GM23338 (cell line): ENCODE data around the gene CEBPG. TPM values are rescaled to one million over a fixed set of nuclear protein-coding genes. Genes with fewer than 3 reads are reported as not detected.
A peak's percentile ranks its signal among the peaks of the same experiment; 100 is the strongest.

Source experiments
- ATAC-seq: fragments of 200-7000 bp; cut with Tn5 transposase; 3 replicates; pipeline ENCODE4 v1.9.1; 2020
- DNase-seq: peaks from one replicate; pipeline ENCODE4 v3.0.0-alpha.2; 2015; ENCODE audit warnings: low spot score
- H2AFZ ChIP-seq: fragments of 200-600 bp; sonication (generic); 2 replicates; pipeline ENCODE4 v1.8.0; 2016; ENCODE audit warnings: antibody characterized with exemption, mild to moderate bottlenecking, moderate library complexity
- H3F3A ChIP-seq: fragments of 200-600 bp; sonication (generic); replicated peaks from 2 replicates; pipeline ENCODE4 v1.8.0; 2017; ENCODE audit warnings: antibody characterized with exemption, mixed run types, low read depth
- H3K27ac ChIP-seq: fragments of 200-600 bp; sonication (generic); 2 replicates; pipeline ENCODE4 v1.6.1; 2016; ENCODE audit warnings: low read depth
- H3K27me3 ChIP-seq: fragments of 200-600 bp; sonication (generic); 2 replicates; pipeline ENCODE4 v1.8.0; 2016; ENCODE audit warnings: mild to moderate bottlenecking, mixed run types, moderate library complexity; ENCODE audit not compliant: insufficient read depth
- H3K36me3 ChIP-seq: fragments of 200-600 bp; sonication (generic); 2 replicates; pipeline ENCODE4 v1.8.0; 2016; ENCODE audit warnings: mild to moderate bottlenecking; ENCODE audit not compliant: insufficient read depth
- H3K4me1 ChIP-seq: fragments of 200-600 bp; sonication (generic); 2 replicates; pipeline ENCODE4 v1.8.0; 2016; ENCODE audit warnings: mild to moderate bottlenecking, moderate library complexity; ENCODE audit not compliant: insufficient read depth
- H3K4me2 ChIP-seq: fragments of 200-600 bp; sonication (generic); 2 replicates; pipeline ENCODE4 v1.7.1; 2017; ENCODE audit warnings: mixed run types
- H3K4me3 ChIP-seq: fragments of 200-600 bp; sonication (generic); 2 replicates; pipeline ENCODE4 v1.6.1; 2016; ENCODE audit warnings: mixed run types
- H3K79me2 ChIP-seq: fragments of 200-600 bp; sonication (generic); replicated peaks from 2 replicates; pipeline ENCODE4 v1.8.0; 2017; ENCODE audit warnings: mild to moderate bottlenecking; ENCODE audit not compliant: insufficient read depth
- H3K9me2 ChIP-seq: fragments of 200-600 bp; sonication (generic); 2 replicates; pipeline ENCODE4 v1.8.0; 2017; ENCODE audit not compliant: insufficient read depth
- H4K20me1 ChIP-seq: fragments of 200-600 bp; sonication (generic); replicated peaks from 2 replicates; pipeline ENCODE4 v1.8.0; 2017; ENCODE audit warnings: mild to moderate bottlenecking; ENCODE audit not compliant: insufficient read depth
- H3K27ac Mint-ChIP-seq: 2 replicates; pipeline ENCODE4 v1.8.0; 2020; ENCODE audit warnings: inconsistent platforms, mild to moderate bottlenecking, moderate library complexity, mixed read lengths
- H3K27me3 Mint-ChIP-seq: 3 replicates; pipeline ENCODE4 v1.8.0; 2022; ENCODE audit warnings: low read depth, mild to moderate bottlenecking, moderate library complexity, mixed read lengths, inconsistent platforms; ENCODE audit not compliant: insufficient read depth, poor library complexity
- H3K36me3 Mint-ChIP-seq: 3 replicates; pipeline ENCODE4 v1.8.0; 2021; ENCODE audit warnings: low read depth, mild to moderate bottlenecking, inconsistent platforms, moderate library complexity, mixed read lengths
- H3K4me1 Mint-ChIP-seq: 3 replicates; pipeline ENCODE4 v1.8.0; 2020; ENCODE audit warnings: mild to moderate bottlenecking, inconsistent platforms, mixed read lengths
- H3K4me3 Mint-ChIP-seq: 3 replicates; pipeline ENCODE4 v1.8.0; 2021; ENCODE audit warnings: moderate library complexity, mild to moderate bottlenecking, inconsistent platforms, mixed read lengths
- H3K9me3 Mint-ChIP-seq: 3 replicates; pipeline ENCODE4 v1.8.0; 2020; ENCODE audit warnings: moderate library complexity, mild to moderate bottlenecking, inconsistent platforms, mixed read lengths
- CREB1 ChIP-seq: fragments of 250-450 bp; sonication (Bioruptor Pico); IDR thresholded peaks from 2 replicates; pipeline ENCODE4 v1.5.0; 2020; ENCODE audit warnings: low read depth, mild to moderate bottlenecking, moderate library complexity
- EZH2 ChIP-seq: fragments of 200-600 bp; sonication (generic); IDR thresholded peaks from one replicate; pipeline ENCODE4 v1.8.0; 2017; ENCODE audit warnings: antibody characterized with exemption, mild to moderate bottlenecking, low read depth; ENCODE audit not compliant: unreplicated experiment
- EZH2phosphoT487 ChIP-seq: fragments of 200-600 bp; sonication (generic); IDR thresholded peaks from one replicate; pipeline ENCODE4 v1.8.1; 2018; ENCODE audit warnings: antibody characterized with exemption; ENCODE audit not compliant: unreplicated experiment
- NANOG ChIP-seq: IDR thresholded peaks from 2 replicates; pipeline ENCODE4 v1.6.1; 2016; ENCODE audit warnings: antibody characterized with exemption, borderline replicate concordance
- POLR2AphosphoS5 ChIP-seq: IDR thresholded peaks from 2 replicates; pipeline ENCODE4 v1.6.1; 2016; ENCODE audit warnings: antibody characterized with exemption, low read depth
- ZNF331 ChIP-seq: fragments of 250-450 bp; sonication (Bioruptor Pico); IDR thresholded peaks from 2 replicates; pipeline ENCODE4 v1.5.0; 2020; ENCODE audit warnings: low read depth, mild to moderate bottlenecking, moderate library complexity
- polyA plus RNA-seq: library from polyadenylated mRNA; unstranded; fragments of >200 nt; fragmentation: Nextera tagmentation; extraction: Ambion mirVana; gene quantifications from 2 replicates; pipeline ENCODE4 v1.2.1, GENCODE V29; 2016
- total RNA-seq: library from RNA; depleted of rRNA; stranded (reverse); fragments of >200 nt; shearing (Covaris generic); gene quantifications from 2 replicates; pipeline ENCODE4 v1.2.3, GENCODE V29; 2014
- TF ChIP-seq, protein P1 (sequence below), 2 experiments: fragments of 200-600 bp in 1 of 2; sonication (generic) in 1 of 2; conservative IDR thresholded peaks; 2 replicates each; pipeline versions ENCODE4 v1.5.1 to v1.6.1; 2016 to 2017; ENCODE audit warnings: antibody characterized with exemption in 2 of 2, low read depth in 2 of 2, mild to moderate bottlenecking in 2 of 2, moderate library complexity in 1 of 2
- TF ChIP-seq, protein P2 (sequence below): IDR thresholded peaks from 2 replicates; pipeline ENCODE4 v1.6.1; 2016; ENCODE audit warnings: antibody characterized with exemption
- TF ChIP-seq, protein P3 (sequence below): IDR thresholded peaks from one replicate; pipeline ENCODE4 v1.6.1; 2018; ENCODE audit warnings: antibody characterized with exemption; ENCODE audit not compliant: unreplicated experiment

The CEBPG gene
- total and polyA plus RNA-seq, 2 experiments from 2014 or later = 25.9 to 50.2 TPM

DNA sequence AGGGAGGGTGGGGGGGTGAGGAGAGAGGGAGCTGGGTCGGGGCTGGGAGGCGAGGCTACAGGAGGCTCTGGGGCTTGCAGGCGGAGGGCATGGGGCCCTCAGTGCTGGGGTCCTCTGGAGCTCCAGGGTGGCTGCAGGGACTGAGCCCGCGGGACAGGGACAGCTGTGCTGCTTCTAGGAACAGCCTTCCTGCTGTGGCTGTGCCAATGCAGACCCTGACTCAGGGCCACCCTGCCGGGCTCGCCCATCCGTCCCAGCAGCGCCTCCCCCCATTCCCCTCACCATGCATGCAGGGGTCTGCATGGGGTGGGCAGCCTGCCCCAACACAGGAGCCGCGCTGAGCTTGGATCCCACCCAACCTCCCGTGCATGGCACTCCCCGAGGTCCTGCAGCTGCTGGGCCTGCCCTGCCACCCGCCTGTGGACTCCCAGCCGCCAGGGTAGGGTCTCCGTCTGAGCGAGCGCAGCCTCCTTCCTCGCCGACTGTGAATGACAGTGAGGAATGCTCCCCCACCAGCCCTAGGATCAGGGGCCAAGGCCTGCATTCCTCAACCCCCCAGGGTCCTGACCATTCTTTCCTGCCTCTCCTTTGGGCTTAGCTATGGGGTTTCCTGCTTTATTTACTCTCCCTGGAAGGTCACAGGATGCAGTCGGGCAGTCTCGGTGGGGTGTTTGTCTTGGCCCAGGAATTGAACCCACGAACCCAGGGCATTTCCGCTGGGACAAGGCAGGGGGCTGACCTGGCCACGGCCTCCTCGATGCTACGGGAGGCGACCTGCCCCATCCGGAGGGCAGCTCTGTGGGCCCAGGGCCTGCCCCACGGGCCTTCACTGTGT, 23.4 kb downstream of the CEBPG start:
- no peak overlapping the region for H2AFZ ChIP-seq
- H3K4me2 ChIP-seq = no peak overlapping the region
- TF ChIP-seq, protein P1, sequence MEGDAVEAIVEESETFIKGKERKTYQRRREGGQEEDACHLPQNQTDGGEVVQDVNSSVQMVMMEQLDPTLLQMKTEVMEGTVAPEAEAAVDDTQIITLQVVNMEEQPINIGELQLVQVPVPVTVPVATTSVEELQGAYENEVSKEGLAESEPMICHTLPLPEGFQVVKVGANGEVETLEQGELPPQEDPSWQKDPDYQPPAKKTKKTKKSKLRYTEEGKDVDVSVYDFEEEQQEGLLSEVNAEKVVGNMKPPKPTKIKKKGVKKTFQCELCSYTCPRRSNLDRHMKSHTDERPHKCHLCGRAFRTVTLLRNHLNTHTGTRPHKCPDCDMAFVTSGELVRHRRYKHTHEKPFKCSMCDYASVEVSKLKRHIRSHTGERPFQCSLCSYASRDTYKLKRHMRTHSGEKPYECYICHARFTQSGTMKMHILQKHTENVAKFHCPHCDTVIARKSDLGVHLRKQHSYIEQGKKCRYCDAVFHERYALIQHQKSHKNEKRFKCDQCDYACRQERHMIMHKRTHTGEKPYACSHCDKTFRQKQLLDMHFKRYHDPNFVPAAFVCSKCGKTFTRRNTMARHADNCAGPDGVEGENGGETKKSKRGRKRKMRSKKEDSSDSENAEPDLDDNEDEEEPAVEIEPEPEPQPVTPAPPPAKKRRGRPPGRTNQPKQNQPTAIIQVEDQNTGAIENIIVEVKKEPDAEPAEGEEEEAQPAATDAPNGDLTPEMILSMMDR (conservative IDR thresholded peaks at IDR 0.05; ENCODE audit: low read depth in 2 of 2) = no peak
- no peak for TF ChIP-seq CREB1
- no peak for TF ChIP-seq POLR2AphosphoS5
- no peak for TF ChIP-seq ZNF331 (CRISPR knock-in tag)
- no peak for TF ChIP-seq EZH2phosphoT487
- no peak for TF ChIP-seq EZH2
- no peak for TF ChIP-seq NANOG
- TF ChIP-seq, protein P2, sequence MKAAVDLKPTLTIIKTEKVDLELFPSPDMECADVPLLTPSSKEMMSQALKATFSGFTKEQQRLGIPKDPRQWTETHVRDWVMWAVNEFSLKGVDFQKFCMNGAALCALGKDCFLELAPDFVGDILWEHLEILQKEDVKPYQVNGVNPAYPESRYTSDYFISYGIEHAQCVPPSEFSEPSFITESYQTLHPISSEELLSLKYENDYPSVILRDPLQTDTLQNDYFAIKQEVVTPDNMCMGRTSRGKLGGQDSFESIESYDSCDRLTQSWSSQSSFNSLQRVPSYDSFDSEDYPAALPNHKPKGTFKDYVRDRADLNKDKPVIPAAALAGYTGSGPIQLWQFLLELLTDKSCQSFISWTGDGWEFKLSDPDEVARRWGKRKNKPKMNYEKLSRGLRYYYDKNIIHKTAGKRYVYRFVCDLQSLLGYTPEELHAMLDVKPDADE = no peak
- TF ChIP-seq, protein P3, sequence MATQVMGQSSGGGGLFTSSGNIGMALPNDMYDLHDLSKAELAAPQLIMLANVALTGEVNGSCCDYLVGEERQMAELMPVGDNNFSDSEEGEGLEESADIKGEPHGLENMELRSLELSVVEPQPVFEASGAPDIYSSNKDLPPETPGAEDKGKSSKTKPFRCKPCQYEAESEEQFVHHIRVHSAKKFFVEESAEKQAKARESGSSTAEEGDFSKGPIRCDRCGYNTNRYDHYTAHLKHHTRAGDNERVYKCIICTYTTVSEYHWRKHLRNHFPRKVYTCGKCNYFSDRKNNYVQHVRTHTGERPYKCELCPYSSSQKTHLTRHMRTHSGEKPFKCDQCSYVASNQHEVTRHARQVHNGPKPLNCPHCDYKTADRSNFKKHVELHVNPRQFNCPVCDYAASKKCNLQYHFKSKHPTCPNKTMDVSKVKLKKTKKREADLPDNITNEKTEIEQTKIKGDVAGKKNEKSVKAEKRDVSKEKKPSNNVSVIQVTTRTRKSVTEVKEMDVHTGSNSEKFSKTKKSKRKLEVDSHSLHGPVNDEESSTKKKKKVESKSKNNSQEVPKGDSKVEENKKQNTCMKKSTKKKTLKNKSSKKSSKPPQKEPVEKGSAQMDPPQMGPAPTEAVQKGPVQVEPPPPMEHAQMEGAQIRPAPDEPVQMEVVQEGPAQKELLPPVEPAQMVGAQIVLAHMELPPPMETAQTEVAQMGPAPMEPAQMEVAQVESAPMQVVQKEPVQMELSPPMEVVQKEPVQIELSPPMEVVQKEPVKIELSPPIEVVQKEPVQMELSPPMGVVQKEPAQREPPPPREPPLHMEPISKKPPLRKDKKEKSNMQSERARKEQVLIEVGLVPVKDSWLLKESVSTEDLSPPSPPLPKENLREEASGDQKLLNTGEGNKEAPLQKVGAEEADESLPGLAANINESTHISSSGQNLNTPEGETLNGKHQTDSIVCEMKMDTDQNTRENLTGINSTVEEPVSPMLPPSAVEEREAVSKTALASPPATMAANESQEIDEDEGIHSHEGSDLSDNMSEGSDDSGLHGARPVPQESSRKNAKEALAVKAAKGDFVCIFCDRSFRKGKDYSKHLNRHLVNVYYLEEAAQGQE = no peak
- ATAC-seq (peak; percentile 59), DNase-seq (peak; percentile 60)
- Mint-ChIP-seq H3K36me3 (no peaks in the 10 kb centered on the region), H3K9me3 (no peaks in the 10 kb centered on the region; the same call in 2 of the 3 replicates), H3K27ac (no peak overlapping the region), H3K4me1 (peaks cover 19% of the 10 kb centered on the region), H3K27me3 (peaks cover 6% of the 10 kb centered on the region), H3K4me3 (no peak overlapping the region)
- no peaks in the 10 kb centered on the region for H4K20me1 ChIP-seq
- no peaks in the 10 kb centered on the region for H3K9me2 ChIP-seq
- H3K27me3 ChIP-seq = no peaks in the 10 kb centered on the region
- H3F3A ChIP-seq = no peaks in the 10 kb centered on the region
- no peak overlapping the region for H3K4me3 ChIP-seq
- H3K79me2 ChIP-seq = no peaks in the 10 kb centered on the region
- no peak overlapping the region for H3K27ac ChIP-seq
- H3K4me1 ChIP-seq = no peaks in the 10 kb centered on the region
- no peaks in the 10 kb centered on the region for H3K36me3 ChIP-seq
